MG63 (cell line): ENCODE measurements around the gene IFT22. TPM values are rescaled to one million over a fixed set of nuclear protein-coding genes. Genes with fewer than 3 reads are reported as not detected.
"Not testable (repeated sequence)": the region's sequence is repeated elsewhere in the genome, so short reads cannot be mapped to it uniquely, and the experiment has no call there.

Experiments
- DNase-seq: peaks from one replicate; pipeline ENCODE4 v3.0.0-alpha.2; 2020
- H3K27me3 ChIP-seq: fragments of 250-450 bp; sonication (Bioruptor Pico); 2 replicates; pipeline ENCODE4 v1.5.1; 2020; ENCODE audit warnings: mild to moderate bottlenecking, moderate library complexity
- H3K36me3 ChIP-seq: fragments of 250-450 bp; sonication (Bioruptor Pico); 2 replicates; pipeline ENCODE4 v1.5.1; 2020; ENCODE audit warnings: mild to moderate bottlenecking, moderate library complexity
- H3K4me3 ChIP-seq: fragments of 250-450 bp; sonication (Bioruptor Pico); 2 replicates; pipeline ENCODE4 v1.5.1; 2020; ENCODE audit warnings: mild to moderate bottlenecking, moderate library complexity
- H3K9me3 ChIP-seq: fragments of 250-450 bp; sonication (Bioruptor Pico); 2 replicates; pipeline ENCODE4 v1.5.1; 2020; ENCODE audit warnings: mild to moderate bottlenecking, moderate library complexity
- total RNA-seq: library from RNA; depleted of rRNA; stranded (reverse); fragments of >200 nt; shearing (Covaris generic); gene quantifications from 2 replicates; pipeline ENCODE4 v1.2.3, GENCODE V29; 2014; ENCODE audit warnings: low replicate concordance

IFT22 gene
- total RNA-seq, 1 experiment from 2014 or later = 21.1 TPM

DNA sequence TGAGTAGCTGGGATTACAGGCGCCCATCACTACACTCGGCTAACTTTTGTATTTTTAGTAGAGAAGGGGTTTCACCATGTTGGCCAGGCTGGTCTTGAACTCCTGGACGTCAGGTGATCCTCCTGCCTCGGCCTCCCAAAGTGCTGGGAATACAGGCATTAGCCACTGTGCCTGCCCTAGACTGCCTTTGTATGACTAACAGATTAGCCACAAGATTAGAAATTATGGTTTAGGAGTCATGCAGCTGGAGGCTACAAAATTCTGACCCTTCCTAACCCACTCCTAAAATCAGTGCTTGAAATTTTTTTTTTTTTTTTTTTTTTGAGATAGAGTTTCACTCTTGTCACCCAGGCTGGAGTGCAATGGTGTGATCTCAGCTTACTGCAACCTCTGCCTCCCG, 29.0 kb downstream of the IFT22 start:
- not testable (repeated sequence) for H3K36me3 ChIP-seq, H3K9me3 ChIP-seq, H3K27me3 ChIP-seq, H3K4me3 ChIP-seq, DNase-seq

DNA sequence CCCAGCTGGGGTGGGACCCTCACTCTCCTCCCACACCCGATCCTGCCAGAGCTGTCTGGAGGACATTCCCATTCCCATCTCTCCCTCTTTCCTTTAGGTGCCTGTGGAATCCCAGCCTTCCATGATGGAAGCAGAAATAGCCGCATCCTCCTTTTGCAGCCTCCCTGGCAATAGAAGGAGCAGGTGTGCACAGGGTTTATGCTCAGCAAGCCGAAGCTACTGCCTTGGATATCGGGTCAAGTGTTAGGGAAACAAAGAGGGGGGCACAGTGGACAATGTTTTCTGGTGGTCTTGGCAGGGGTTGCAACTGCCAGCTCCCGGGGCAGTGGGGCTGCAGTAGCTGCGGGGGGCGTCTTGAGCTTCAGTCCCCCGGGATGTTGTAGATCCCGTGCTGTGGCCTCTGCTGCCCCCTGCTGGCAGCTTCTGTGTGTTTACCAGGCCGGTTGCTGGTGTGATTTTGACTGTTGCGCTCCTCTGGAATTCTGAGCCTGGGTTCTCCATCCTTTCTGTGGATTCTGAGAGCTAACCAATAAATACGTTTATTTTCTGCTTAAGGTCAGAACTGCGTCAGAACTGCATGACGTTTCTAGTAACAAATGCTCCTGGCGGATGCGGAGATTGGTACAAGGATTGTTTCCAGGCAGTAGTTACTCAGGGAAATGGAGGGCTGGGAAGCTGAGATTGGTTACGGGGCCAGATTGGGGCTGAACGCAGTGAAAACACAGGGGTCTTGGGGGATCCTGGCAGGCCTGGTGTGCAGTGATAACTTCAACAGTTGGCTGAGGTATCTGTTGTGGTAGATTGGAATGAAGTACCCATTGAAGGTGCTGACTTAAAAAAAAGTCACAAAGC, 31.2 kb downstream of the IFT22 start:
- not testable (repeated sequence) for H3K4me3 ChIP-seq, H3K27me3 ChIP-seq
- peak; percentile 12 for DNase-seq

GRCh38 chr7:101289687-101290086, 31.9 kb downstream of the IFT22 start:
- not testable (repeated sequence) for H3K27me3 ChIP-seq, H3K36me3 ChIP-seq, H3K9me3 ChIP-seq, H3K4me3 ChIP-seq, DNase-seq

More for the DNA sequence above, 31.2 kb downstream of the IFT22 start:
- not testable (repeated sequence) for H3K36me3 ChIP-seq, H3K9me3 ChIP-seq

- Histone ChIP-seq H3K4me3 (no peak overlapping the region), H3K36me3 (no peaks in the 10 kb centered on the region), H3K9me3 (no peaks in the 10 kb centered on the region), H3K27me3 (no peaks in the 10 kb centered on the region)
- no peak for DNase-seq
These were observed 33.2 kb downstream of the IFT22 start for GRCh38 chr7:101288439-101288838.

DNA sequence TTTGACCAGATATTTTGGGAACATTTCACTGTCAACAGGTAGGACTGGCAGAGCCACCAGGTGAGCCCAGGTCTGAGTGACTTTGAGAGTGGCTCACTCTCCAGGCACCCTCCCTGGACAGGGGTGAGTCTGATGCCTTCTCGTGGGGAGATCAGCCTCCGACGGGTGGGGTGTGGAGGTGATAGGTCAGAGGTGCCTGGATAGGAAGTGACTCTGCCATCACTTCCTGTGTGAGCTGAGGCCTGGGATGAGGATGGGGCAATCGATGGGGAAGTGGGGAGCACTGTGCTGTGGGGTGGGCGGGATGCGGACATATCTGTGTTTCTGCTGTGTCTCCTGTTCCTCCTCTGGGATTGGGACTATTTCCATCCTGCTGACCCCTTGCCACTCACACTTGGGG, 34.6 kb downstream of the IFT22 start:
- no peak for DNase-seq

DNA sequence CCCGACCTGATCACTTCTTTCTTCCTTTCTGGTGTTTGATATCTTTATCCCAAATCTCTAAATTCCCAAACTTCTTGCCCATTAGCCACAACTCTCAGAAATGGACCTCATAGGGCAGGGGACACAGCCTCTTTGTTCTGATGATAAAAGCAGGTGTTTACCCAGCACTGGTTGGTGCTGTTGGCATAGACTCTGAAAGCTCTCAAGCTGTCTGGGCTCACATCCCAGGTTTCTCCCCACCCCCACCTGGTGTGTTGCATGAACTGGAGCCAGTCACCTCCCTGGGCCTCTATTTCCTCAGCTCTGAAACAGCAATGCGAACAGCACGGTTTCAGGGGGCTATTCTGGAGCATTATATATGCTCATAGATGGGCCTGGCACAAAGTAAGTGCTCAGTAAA, 35.7 kb downstream of the IFT22 start:
- not testable (repeated sequence) for H3K9me3 ChIP-seq, DNase-seq

More for the DNA sequence above, 34.6 kb downstream of the IFT22 start:
- Histone ChIP-seq H3K9me3 (no peaks in the 10 kb centered on the region), H3K4me3 (no peak overlapping the region), H3K36me3 (no peaks in the 10 kb centered on the region), H3K27me3 (no peaks in the 10 kb centered on the region)

GRCh38 chr7:101285171-101285570, 36.4 kb downstream of the IFT22 start:
- no peaks in the 10 kb centered on the region for H3K36me3 ChIP-seq
- no peaks in the 10 kb centered on the region for H3K27me3 ChIP-seq
- DNase-seq = no peak
- H3K4me3 ChIP-seq = no peak overlapping the region
- no peaks in the 10 kb centered on the region for H3K9me3 ChIP-seq

More for the DNA sequence above, 35.7 kb downstream of the IFT22 start:
- H3K4me3 ChIP-seq, H3K36me3 ChIP-seq, H3K27me3 ChIP-seq: not testable (repeated sequence)

DNA sequence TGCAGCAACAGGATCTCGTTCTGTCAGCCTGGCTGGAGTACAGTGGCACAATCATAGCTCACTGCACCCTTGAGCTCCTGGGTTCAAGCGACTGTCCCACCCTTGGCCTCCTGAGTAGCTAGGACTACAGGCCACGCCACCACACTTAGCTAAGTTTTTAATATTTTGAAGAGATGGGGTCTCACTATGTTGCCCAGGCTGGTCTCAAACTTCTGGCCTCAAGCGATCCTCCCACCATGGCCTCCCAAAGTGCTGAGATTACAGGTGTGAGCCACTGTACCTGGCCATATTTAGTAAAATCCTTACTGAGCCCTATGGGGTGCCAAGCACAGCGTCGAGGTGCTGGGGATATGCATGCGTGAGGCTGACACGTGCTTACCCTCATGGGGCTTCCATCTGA, 40.7 kb downstream of the IFT22 start:
- H3K27me3 ChIP-seq, H3K9me3 ChIP-seq, DNase-seq, H3K36me3 ChIP-seq, H3K4me3 ChIP-seq: not testable (repeated sequence)

DNA sequence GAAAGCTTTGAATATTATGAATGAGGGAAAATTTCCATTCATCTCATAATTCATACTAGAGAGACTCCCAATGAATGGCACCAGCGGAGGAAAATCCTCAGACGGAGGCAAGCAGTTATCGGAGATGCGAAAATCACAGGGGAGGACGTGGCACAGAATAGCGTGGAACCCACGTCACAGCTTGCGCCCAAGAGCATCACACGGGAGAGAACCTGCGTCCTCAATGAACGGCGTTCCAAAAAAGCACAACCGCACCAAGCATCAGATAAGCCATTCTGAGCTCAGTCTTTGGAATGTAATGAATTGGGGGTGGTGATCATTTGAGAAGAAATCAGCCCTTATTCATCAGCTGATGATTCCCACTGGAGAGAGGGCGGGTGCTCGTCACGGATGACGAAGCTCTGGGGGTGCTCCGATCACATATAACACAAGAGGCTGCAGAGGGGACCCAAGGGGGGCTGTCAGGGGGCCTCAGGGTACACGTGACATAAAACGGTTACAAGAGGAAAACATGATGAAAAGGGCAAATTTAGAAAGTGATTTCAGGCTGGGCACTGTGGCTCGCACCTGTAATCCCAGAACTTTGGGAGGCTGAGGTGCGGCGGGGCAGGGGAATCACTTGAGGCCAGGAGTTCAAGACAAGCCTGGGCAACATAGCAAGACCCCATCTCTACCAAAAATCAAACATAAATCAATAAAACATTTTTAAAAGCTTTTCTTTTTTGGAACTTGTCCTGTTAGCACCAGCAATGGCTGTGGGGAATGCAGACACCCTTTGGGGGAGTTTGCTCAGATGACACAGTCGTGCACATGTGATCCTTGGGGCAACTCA, 42.9 kb downstream of the IFT22 start:
- Histone ChIP-seq H3K9me3 (no peaks in the 10 kb centered on the region), H3K4me3 (no peak overlapping the region), H3K27me3 (no peaks in the 10 kb centered on the region), H3K36me3 (no peaks in the 10 kb centered on the region)
- no peak for DNase-seq

DNA sequence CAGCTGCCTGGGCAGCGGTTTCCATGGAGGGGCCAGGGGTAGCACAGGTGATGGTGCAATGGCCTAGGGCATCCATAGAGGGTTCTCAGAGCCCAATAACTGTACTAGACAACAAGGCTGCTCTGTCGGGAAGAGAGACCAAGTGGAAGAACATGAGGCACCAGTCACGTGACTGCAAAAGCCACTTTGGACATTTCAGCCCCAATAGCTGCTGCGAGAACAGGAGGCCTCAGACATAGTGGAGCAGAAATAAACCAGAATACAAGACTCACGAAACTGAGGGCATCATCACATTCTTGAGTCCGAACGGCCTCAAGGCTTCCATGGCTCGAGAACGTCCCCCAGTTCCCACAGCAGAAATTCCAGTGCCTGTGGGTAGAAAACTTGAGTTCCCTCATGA, 44.5 kb downstream of the IFT22 start:
- no peaks in the 10 kb centered on the region for H3K27me3 ChIP-seq
- no peaks in the 10 kb centered on the region for H3K9me3 ChIP-seq
- H3K36me3 ChIP-seq = no peaks in the 10 kb centered on the region
- no peak overlapping the region for H3K4me3 ChIP-seq
- no peak for DNase-seq

DNA sequence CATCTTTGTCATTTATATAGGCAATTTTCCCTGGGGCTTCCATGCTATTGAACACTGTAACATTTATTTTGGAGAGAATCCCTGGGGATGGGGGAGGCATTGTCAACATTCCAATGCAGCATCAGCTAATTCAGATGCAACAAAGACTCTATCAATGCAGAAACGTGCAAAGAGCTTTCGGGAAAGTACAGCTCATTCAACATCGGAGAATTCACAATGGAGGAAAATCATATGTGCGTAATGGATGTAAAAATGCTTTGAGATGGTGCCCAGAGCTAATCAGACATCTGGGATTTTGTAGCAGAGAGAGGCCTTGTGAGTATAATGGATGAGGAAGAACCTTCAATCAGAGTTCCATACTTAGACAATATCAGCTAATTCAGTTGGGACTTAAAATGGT, 48.4 kb downstream of the IFT22 start:
- Histone ChIP-seq H3K4me3 (no peak overlapping the region), H3K27me3 (no peaks in the 10 kb centered on the region), H3K9me3 (no peaks in the 10 kb centered on the region), H3K36me3 (no peaks in the 10 kb centered on the region)
- no peak for DNase-seq

- Histone ChIP-seq H3K36me3 (no peaks in the 10 kb centered on the region), H3K27me3 (no peaks in the 10 kb centered on the region), H3K9me3 (no peaks in the 10 kb centered on the region), H3K4me3 (no peak overlapping the region)
- no peak for DNase-seq
These were observed 50.6 kb downstream of the IFT22 start for GRCh38 chr7:101271021-101271420.

DNA sequence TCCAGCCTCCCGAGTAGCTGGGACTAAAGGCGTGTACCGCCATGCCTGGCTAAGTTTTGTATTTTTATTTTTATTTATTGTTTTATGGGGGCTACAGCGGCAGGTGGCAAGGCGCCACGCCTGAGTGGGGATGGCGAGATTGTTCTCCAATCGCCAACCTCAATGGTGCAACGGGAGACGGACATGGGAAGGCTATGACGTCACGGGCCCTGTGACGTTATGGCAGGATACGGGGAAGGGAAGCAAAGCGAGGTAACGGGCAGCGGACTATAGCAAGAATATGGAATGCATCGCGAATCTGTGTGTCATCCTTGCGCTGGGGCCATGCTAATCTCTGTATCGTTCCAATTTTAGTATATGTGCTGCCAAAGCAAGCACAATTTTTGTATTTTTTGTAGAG, 51.9 kb downstream of the IFT22 start:
- Histone ChIP-seq H3K9me3 (no peaks in the 10 kb centered on the region), H3K27me3 (no peaks in the 10 kb centered on the region), H3K36me3 (no peaks in the 10 kb centered on the region), H3K4me3 (no peak overlapping the region)
- DNase-seq = no peak

- Histone ChIP-seq H3K36me3 (no peaks in the 10 kb centered on the region), H3K9me3 (no peaks in the 10 kb centered on the region), H3K27me3 (no peaks in the 10 kb centered on the region), H3K4me3 (no peak overlapping the region)
- no peak for DNase-seq
These were observed 55.7 kb downstream of the IFT22 start for GRCh38 chr7:101265622-101266516.

DNA sequence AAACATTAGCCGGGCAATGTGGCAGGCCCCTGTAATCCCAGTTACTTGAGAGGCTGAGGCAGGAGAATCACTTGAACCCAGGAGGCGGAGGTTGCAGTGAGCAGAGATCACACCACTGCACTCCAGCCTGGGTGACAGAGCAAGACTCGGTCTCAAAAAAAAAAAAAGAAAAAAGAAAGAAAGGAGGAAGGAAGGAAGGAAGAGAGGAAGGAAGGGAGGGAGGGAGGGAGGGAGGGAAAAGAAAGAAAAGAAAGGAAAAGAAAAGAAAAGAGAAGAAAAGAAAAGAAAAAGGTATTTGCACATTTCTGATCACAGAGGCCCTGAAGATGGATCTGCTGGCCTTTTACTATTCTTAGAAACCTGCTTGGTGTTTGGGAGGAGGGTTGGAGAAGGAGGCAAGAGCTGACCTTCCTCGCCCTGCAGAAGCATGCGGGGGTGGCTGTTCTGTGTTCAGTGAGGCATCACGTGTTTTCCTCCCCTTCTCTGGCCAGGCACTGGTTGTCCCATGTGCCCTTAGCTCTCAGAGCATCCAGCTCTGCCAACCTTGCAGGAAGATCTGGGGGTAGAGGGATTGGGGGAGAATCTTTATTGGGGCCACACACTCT, 57.4 kb downstream of the IFT22 start:
- H3K27me3 ChIP-seq, DNase-seq, H3K36me3 ChIP-seq: not testable (repeated sequence)

More for the DNA sequence above, 57.4 kb downstream of the IFT22 start:
- H3K9me3 ChIP-seq, H3K4me3 ChIP-seq: not testable (repeated sequence)
